Embryonic facial prominence (tissue), 1 donor: ENCODE results near the gene LY6G6D.
A peak's percentile ranks its signal among the peaks of the same experiment; 100 is the strongest.

ENCODE experiments used
- DNase-seq: peaks from one replicate; pipeline ENCODE4 v3.0.0-alpha.2; 2016; ENCODE audit errors: extremely low spot score

The LY6G6D gene

GRCh38 chr6:31719001-31719400 is 3.9 kb downstream of the LY6G6D start:
- no peak for DNase-seq

- no peak for DNase-seq
Measured at GRCh38 chr6:31720196-31720770, 5.1 kb downstream of the LY6G6D start.

GRCh38 chr6:31721351-31722020 is 6.3 kb downstream of the LY6G6D start, which contains the start of gene LY6G6C:
TSS of gene LY6G6C (minus strand) at chr6:31721746. CDS start at chr6:31721679, 67 bp downstream.
- DNase-seq = no peak

- no peak for DNase-seq
Measured at GRCh38 chr6:31722173-31722572, 7.0 kb downstream of the LY6G6D start.

- DNase-seq = no peak
Measured at GRCh38 chr6:31723245-31723979, 8.3 kb downstream of the LY6G6D start, which contains the start of gene MPIG6B. TSS of gene MPIG6B (plus strand) at chr6:31723373. CDS start at chr6:31723384, 11 bp downstream.

GRCh38 chr6:31723980-31724691 is 9.0 kb downstream of the LY6G6D start:
- DNase-seq = no peak

GRCh38 chr6:31725502-31726350 is 10.6 kb downstream of the LY6G6D start:
- DNase-seq = no peak

- no peak for DNase-seq
Measured at GRCh38 chr6:31727034-31727716, 12.0 kb downstream of the LY6G6D start.

- no peak for DNase-seq
Measured at GRCh38 chr6:31727717-31728671, 12.8 kb downstream of the LY6G6D start.

GRCh38 chr6:31728767-31729514 is 13.8 kb downstream of the LY6G6D start, which contains the start of gene DDAH2:
TSS of gene DDAH2 (minus strand) at chr6:31729299. CDS start at chr6:31729161, 138 bp downstream.
- no peak for DNase-seq

GRCh38 chr6:31729515-31729978 is 14.4 kb downstream of the LY6G6D start:
- peak; percentile 63 for DNase-seq

GRCh38 chr6:31729979-31730630 is 15.0 kb downstream of the LY6G6D start:
- peak; percentile 79 for DNase-seq

GRCh38 chr6:31730631-31731086 is 15.5 kb downstream of the LY6G6D start:
- no peak for DNase-seq

- DNase-seq = no peak
Measured at GRCh38 chr6:31732029-31732428, 16.9 kb downstream of the LY6G6D start.

GRCh38 chr6:31733734-31734133 is 18.6 kb downstream of the LY6G6D start:
- no peak for DNase-seq

GRCh38 chr6:31734247-31734820 is 19.2 kb downstream of the LY6G6D start:
- DNase-seq = no peak

- DNase-seq = no peak
Measured at GRCh38 chr6:31734821-31735406, 19.8 kb downstream of the LY6G6D start.
